KG1 (cell line): ENCODE measurements around the gene FAM53A.
A peak's percentile ranks its signal among the peaks of the same experiment; 100 is the strongest.
"Not testable (repeated sequence)": the region's sequence is repeated elsewhere in the genome, so short reads cannot be mapped to it uniquely, and the experiment has no call there.

Source experiments
- DNase-seq: peaks from one replicate; lab custom pipeline; 2025; lab: John Stamatoyannopoulos, UW

Gene FAM53A

DNA sequence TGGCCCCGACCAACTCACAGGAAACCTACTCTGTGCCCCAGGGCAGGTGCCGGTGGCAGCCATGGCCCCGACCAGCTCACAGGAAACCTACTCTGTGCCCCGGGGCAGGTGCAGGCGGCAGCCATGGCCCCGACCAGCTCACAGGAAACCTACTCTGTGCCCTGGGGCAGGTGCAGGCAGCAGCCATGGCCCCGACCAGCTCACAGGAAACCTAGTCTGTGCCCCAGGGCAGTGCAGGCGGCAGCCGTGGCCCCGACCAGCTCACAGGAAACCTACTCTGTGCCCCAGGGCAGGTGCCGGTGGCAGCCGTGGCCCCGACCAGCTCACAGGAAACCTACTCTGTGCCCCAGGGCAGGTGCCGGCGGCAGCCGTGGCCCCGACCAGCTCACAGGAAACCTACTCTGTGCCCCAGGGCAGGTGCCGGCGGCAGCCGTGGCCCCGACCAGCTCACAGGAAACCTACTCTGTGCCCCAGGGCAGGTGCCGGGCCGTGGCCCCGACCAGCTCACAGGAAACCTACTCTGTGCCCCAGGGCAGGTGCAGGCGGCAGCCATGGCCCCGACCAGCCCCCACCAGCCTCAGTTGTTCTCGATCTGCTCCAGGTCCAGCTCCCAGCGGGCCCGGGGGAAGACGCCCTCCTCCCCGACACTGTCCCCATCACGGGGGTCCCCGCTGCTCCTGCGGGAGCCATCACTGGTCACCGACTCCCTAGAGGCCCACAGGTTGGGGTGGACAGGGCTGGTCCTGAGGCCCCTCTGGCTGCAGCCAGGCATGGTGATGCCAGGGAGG lies 43.2 kb downstream of the FAM53A start:
- DNase-seq, result not testable (repeated sequence)

DNA sequence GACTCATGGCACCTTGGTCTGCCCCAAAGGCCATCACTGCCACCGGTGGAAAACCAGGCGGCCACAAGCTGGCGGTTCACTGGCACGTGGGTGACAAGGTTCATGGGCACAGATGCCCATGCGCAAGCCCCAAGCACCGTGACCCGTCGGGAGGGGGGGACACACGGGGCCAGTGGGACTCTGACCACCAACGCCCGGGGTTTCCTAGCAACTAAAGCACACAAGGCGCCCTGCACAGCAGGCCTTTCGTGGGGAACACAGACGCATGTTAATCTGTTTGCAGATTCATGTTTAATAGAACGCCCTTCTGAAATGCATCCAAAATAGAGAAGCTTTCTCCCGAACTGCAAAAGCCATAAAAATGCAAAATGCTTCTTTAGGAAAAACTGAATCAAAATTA lies 43.9 kb downstream of the FAM53A start:
- DNase-seq, result no peak

DNA sequence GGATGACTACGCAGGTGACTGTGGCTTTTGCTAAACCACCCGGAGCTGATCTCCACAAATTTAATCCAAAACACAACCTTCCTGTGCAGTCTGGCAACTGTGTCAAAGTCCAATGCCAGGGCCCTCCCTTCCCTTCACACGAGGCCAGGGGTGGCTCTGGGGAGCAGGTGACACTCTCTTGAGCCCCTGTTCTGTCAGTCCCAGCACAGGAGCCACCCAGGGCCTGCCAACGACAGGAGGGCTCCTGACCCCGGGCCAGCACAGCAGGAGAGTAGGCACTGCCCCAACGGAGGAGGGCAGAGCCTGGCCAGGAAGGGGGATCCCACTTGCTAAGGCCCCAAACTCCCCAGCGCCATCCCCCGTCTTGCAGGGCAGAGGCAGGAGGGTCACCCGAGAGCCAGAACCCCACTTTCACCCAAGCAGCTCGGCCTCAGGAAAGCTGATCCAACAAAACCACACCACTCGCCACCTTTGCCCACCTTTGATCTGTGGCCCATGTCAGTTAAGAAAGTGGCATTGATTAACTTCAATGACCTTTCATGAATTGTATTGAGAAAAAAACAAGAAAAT lies 44.7 kb downstream of the FAM53A start:
- DNase-seq, result no peak

DNA sequence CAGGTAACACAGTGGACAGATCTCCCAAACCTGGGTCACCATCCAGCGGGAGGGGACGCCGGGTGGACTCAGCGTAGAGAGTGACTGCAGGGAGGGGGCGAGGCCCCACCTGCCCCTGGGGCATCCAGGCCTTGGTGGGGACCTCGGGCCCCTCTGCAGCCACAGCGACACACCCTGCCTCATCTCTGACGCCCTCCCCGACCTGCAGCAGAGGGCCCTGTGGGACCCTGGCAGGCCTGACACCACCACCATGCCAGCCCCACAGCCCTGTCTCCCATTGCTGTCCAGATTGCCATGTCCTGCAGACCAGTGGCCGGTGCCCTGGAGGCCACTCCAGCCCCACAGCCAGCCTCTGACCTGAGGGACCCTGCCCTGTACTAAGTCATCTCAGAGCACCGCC lies 45.2 kb downstream of the FAM53A start:
- DNase-seq, result no peak

DNA sequence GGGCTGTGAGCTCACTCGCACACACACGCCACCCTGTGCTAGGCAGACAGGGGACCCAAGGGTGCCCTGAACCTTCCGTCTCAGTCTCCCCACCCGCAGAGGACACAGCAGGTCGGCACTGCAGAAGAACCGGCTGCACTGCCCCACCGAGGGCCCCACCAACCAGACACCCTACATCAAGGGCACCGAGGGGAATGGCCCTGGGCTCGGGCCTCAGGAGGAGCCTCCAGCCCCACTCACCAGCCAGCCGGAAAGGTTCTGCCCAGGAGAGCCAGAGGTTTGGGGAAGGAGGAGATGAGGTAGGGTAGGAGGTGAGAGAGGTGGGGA lies 45.9 kb downstream of the FAM53A start:
- DNase-seq, result no peak

DNA sequence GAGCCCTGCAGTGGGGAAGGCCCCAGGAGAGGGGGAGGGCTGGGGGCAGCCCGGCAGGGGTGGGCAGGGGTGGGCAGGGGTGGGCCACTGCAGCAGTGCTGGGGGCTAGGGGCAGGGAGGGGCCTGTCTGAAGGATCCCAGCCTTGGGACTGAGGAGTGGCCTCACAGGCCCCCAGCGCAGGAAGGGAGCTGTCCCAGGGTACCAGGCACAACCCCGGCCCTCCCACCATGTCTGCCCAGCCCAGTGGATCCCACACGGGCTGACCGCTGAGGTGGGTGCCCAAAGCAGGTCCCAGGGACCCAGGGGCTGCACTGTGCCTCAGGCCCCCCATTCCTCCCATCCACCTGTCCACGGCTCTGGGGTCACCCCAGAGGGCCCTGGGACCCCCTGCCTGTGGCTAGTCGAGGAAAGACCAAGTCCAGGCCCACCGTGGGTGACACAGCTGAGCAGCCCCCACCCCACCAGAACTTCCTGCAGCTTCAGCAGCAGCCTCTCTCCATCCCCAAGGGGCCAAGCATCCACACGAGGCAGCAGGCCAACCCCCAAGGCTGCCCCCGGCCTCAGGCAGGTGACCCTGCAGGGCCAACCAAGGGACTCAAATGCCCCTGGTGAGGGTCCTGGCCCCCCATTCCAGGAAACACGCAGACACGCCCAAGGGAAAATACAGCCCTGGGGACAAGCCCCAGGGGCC lies 46.4 kb downstream of the FAM53A start:
- no peak for DNase-seq

DNA sequence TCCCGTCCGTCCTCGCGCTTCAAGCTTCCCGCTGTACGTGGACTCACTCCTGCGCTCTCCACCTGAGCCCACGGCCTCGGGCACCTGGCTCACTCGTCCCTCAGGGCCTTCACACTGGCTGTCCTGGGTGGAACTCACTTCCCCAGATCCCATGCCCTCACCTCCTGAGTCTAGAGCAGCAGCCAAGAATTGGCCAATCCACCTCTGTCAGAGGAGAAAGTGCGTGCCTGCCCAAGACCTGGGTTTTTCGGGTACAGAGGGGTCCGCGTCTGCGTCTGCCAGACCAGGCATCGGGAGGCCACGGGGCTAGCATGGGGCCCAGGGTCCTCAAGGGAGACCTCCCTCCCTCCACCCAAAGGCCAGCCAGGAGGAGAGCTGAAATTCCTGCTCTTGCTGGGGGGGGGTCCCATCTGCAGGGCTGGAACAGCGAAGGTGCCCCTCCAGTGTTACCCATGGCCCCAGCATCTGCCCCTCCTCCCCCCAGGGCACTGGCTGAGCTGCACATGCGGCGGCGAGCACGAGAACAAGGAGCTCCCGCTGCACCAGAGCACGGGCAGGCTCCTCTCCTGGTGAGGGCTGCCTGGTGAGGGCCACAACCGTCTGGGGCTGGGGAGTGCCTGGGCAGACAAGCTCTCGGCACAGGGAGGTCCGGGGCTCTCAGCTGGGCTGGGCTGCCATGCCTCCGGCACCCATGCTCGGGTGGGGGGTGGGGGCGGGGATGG lies 47.5 kb downstream of the FAM53A start:
- no peak for DNase-seq

DNA sequence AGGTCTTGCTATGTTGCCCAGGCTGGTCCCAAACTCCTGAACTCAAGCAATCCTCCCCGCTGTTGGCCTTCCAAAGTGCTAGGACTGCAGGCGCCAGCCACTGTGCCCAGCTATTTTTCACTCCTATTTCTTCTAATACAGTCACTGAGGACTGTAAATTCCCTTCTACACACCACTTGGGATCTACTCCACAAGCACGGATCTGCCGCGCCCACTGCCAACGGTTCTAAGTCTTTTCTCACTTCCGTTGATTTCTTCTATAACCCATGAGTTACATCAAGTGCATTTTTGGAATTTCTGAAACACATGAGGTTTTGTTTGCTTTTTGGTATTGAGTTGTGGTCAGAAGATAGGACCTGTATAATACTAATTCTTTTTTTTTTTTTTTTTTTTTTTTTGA lies 48.6 kb downstream of the FAM53A start:
- no peak for DNase-seq

DNA sequence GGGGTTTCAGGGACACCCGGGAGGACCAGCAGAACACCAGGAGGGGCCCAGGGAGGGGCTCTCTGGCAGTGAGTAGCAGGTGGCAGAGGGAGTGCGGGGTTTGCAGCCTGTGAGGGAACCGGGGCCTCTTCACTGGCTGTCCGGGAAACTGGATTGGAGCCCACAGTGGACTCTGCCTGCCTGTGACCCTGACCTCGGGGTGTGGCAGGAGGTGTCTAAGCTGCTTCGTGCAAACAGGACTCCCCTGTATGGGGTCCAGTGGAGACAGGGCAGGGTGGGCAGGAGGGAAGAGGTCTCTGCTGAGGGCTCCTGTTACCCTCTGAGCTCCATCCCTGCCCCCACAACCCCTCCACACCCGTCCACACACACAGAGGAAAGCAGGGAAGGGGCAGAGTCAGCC lies 50.1 kb downstream of the FAM53A start:
- no peak for DNase-seq

DNA sequence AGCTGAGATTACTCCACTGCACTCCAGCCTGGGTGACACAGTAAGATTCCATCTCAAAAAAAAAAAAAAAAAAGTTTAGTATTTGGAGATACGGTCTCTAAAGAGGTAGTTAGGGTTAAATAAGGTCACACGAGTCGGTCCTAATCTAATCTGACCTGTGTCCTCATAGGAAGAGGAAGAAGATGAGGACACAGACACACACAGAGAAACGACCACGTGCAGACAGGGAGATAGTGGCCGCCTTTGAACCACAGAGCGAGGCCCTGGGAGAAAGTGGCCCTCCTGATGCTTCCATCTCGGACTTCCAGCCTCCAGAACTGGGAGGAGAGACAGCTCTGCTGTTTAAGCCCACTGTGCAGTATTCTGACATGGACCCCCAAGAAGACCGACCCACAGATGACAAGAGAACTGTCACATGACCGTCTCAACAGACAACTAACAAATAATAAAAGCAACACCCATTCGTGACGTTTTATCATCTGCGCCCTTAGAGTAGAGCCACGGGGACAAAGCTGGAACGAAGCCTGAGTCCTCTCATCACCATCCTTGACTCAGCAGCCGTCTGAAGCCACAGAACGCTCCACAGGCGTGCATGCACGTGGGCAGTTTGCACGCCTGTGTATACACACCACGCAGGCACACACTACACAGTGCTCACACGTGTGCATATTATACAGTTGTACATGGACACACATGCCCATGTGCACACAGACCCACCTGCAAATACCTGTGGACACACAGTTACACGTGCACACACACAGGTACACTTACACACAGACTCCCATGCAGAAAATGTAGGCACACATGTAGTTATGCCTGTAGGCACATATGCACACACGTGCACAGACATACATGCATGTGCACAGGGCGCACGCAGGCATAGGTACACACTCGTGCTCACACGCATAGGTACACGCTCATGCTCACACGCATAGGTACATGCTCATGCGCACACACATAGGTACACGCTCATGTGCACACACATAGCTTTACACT lies 51.7 kb downstream of the FAM53A start:
- DNase-seq, result no peak

DNA sequence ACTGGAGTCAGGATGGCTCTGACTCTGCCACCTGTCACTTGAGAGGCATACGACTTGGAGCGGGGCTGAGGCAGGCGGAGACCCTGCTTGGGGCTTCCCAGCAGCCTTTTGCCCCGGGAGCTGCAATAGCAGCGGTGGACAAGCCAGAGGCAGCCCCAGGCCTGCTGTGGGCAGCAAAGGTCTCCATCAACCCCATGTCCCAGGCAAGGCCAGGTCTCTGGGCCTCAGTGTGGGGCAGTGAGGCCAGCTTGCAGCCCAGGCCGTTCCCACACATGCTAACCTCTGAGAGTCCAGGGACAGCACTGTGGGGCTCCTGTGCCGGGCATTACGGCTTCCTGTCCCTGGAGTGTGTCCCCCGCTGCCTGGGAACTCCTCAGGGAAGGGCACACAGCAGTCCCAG lies 53.0 kb downstream of the FAM53A start:
- DNase-seq, result no peak

DNA sequence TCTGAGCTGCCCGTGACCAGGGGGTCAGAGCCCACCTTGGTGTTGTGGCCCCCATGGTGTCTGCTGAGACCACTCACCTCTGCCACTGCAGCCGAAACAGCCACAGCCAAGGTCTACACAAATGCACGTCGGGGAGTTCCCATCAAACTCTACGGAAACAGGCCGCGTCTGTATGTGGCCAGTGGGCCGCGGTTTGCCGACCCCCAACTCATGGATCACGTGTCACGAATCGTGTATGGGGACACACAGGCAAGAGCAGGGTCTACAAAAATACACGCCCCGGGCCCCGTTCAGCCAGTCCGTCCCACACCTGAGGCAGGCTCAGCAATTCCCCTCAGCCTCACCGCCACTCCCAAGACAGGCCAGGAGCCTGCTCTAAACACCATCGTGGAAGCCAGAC lies 53.8 kb downstream of the FAM53A start:
- DNase-seq, result no peak

DNA sequence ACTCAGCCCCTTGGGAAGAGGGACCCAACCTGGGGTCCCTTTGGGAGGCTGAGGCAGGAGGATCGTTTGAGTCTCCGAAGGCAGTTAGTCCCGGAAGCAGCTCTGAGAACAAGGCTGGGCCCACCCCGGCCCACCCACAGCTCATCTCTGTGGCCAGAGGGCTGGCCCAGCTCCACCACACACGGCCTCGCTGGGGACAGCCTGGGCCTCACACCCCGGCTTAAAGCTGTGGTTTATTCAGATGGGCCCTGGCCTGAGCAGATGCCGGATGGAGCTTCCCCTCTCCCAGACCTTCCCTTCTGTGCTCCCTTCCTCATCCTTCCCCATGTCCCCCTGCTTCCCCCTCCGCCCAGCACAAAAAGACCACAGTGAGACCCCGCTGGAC lies 54.4 kb downstream of the FAM53A start:
- no peak for DNase-seq

DNA sequence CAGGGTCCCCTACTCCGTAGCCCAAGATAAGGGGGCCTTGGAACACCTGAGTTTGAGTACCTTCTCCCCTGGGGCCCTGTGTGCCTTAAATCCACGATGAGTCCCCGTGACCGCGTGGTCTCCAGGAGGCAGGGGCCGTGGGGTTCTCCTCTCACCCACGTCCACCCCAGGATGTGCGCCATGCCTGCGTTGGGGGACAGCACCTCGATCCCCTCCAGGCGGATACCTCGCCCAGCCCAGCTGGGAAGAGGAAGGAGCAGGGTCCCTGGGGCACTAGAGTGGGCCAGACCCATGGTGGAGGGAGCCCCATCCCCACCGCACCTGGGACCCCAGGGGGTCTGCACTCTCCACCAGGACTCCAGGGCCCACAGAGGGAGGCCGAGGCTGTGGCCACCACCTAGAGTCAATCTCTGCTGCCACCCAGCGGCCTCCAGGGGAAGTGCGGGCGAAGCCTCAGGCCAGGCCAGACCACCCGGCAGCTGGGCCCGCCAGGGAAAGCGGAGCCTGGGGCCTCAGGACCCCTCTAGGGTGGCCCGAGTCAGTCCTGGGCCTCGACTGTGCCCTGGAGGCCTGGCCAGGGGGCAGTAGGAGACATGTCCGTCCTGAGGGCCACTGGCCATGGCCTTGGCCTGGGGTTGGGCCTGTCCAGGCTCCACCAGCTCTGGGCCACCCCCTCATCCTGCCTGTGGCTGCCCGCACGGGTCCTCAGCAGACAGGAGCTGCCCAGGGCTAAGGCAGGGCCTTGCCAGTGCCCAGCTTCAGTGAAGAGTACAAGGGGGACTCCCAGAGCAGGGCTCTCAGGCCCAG lies 55.0 kb downstream of the FAM53A start:
- peak; percentile 9 for DNase-seq

DNA sequence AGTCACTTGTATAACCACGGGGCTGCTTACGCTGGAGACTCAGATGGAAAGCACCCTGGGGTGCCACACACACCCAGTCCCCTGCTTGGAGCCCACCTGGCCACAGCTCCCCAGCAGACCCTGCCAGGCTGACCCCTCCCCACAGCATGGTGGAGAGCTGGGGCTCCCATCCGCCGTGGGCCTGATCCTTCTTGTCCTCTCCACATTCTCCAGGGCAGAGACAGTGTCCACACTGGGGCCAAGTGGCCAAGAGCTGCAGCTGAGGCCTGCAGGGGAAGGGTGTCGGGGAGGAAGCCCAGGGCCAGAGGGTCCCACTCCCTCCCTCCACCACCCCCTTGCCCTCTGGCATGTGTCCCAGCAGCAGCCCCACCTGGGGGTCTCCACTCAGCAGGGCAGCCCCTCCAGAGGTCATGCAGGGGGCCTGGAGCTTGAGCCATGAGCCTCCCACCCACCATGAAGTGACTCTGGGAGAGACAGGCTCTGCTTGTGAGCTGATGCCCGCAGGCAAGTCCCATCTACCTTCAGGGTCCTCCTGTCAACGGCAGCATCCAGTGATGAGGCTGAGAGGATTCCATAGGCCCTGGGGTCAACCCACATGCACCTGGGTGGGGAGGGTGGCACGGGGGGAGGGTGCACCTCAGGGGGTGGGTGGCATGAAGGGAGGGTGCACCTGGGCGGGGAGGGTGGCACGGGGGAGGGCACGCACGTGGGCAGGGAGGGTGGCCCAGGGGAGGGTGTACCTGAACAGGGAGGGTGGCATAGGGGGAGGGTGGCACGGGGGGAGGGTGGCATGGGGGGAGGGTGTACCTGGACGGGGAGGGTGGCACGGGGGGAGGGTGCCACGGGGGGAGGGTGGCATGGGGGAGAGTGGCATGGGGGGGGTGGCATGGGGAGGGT lies 56.4 kb downstream of the FAM53A start:
- DNase-seq, result no peak

DNA sequence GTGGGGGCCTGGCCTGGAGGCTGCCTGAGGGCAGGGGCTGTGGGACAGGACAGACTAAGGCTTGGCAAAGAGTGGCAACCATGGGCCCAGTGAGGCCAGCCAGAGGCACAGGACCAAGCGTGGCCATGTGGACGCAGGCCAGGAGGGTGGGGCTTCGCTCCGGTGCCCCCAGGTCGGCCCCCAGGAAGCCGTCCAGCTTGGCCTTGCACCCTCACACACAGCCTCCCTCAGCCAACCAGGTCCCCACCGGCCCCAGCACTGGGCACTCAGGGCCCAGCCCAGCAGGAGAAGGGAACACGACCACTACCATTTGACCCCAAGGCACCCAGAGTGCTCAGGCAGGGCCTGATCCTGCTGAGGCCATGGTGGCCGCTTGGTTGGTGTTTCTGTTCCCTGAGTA lies 57.2 kb downstream of the FAM53A start:
- no peak for DNase-seq

DNA sequence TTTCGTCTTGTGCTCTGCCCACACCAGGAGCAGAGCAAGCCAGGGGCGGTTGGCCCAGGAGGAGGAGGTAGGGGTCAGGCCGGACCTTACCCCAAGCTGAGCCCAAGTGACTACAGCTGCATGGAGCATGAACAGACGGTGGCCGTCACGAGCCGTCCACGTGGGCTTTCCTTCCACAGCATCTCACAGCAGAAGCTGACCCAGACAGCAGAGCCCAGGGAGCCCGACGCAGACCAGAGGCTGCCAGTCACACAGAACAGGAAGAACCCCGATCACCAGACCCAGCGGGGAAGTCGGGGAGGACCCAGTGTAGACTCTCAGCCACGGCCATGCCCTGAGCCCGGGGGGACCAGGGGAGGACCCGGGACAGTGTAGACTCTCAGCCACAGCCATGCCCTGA lies 58.0 kb downstream of the FAM53A start:
- no peak for DNase-seq

DNA sequence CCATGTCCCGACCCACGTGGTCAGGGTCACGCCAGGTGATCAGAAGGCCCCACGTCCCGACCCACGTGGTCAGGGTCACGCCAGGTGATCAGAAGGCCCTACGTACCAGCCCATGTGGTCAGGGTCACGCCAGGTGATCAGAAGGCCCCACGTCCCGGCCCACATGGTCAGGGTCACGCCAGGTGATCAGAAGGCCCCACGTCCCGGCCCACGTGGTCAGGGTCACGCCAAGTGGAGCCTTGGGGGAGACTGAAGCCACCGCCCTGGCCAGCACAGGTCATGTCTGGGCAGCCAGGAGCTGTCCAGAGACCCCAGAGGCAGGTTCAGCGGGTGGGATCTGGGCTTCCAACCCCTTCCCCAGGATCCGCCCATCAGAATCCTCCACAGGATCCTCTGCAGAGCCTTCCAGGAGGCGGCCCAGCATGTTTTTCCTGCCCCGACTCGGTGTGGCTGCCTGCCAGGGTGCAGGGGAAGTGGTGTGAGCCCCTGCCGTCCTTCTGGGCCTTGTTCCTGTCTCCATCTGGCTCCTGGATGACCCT lies 58.4 kb downstream of the FAM53A start:
- DNase-seq, result no peak

DNA sequence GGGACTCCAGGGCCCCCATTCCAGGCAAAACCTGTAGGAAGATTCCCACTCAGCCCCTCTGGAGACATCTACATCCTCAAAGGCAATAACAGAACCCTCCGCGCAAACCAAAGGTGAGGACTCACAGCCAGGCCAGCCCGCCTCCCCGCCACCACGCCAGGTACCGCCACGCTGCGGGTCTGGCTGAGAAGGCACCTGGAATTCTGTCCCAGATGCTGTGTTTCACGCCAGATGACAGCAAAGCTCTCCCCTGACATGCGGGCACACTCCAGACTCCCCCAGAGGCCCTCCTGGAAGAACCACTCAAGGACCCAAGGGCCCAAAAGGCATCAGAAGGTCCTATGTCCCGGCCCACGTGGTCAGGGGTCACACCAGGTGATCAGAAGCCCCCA lies 59.6 kb downstream of the FAM53A start:
- no peak for DNase-seq
